ENCODE measurements around the gene ENDOV. TPM values are rescaled to one million over a fixed set of nuclear protein-coding genes. Genes with fewer than 3 reads are reported as not detected.

Gene ENDOV
- total RNA-seq, 1 experiment from 2014 or later, result 25.8 TPM

- no peak for DNase-seq (ENCODE audit: low spot score)
These were observed 16.6 kb downstream of the ENDOV start for GRCh38 chr17:80431246-80432195.

- DNase-seq (ENCODE audit: low spot score), result no peak
These were observed 17.5 kb downstream of the ENDOV start for GRCh38 chr17:80432350-80432955.

GRCh38 chr17:80432961-80433550 lies 18.1 kb downstream of the ENDOV start:
- no peak for DNase-seq (ENCODE audit: low spot score)

GRCh38 chr17:80433916-80434666 lies 19.1 kb downstream of the ENDOV start:
- no peak for DNase-seq (ENCODE audit: low spot score)

GRCh38 chr17:80437532-80437931 lies 22.6 kb downstream of the ENDOV start:
- no peak for DNase-seq (ENCODE audit: low spot score)

- no peak for DNase-seq (ENCODE audit: low spot score)
These were observed 23.8 kb downstream of the ENDOV start for GRCh38 chr17:80438806-80439205.

GRCh38 chr17:80439499-80439898 lies 24.5 kb downstream of the ENDOV start:
- no peak for DNase-seq (ENCODE audit: low spot score)

GRCh38 chr17:80441133-80441578 lies 26.2 kb downstream of the ENDOV start:
- peak; percentile 37 for DNase-seq (ENCODE audit: low spot score)

- DNase-seq (ENCODE audit: low spot score), result no peak
These were observed 26.8 kb downstream of the ENDOV start for GRCh38 chr17:80441598-80442322.

- no peak for DNase-seq (ENCODE audit: low spot score)
These were observed 27.3 kb downstream of the ENDOV start for GRCh38 chr17:80442323-80442659.

- DNase-seq (ENCODE audit: low spot score), result no peak
These were observed 27.8 kb downstream of the ENDOV start for GRCh38 chr17:80442764-80443163.

GRCh38 chr17:80443498-80443897 lies 28.5 kb downstream of the ENDOV start:
- no peak for DNase-seq (ENCODE audit: low spot score)

- no peak for DNase-seq (ENCODE audit: low spot score)
These were observed 29.1 kb downstream of the ENDOV start for GRCh38 chr17:80443916-80444643.

- DNase-seq (ENCODE audit: low spot score), result no peak
These were observed 29.6 kb downstream of the ENDOV start for GRCh38 chr17:80444644-80444979.

- DNase-seq (ENCODE audit: low spot score), result no peak
These were observed 30.2 kb downstream of the ENDOV start for GRCh38 chr17:80445007-80445725.

- DNase-seq (ENCODE audit: low spot score), result no peak
These were observed 30.8 kb downstream of the ENDOV start for GRCh38 chr17:80445726-80446110.

GRCh38 chr17:80446645-80447405 lies 31.9 kb downstream of the ENDOV start:
- DNase-seq (ENCODE audit: low spot score), result no peak

GRCh38 chr17:80447790-80448189 lies 32.8 kb downstream of the ENDOV start:
- no peak for DNase-seq (ENCODE audit: low spot score)
